GM19467 (cell line): ENCODE data around the gene TMEM161A.
"Not testable (repeated sequence)": the region's sequence is repeated elsewhere in the genome, so short reads cannot be mapped to it uniquely, and the experiment has no call there.

Source experiments
- ATAC-seq: cut with Tn5 transposase; IDR thresholded peaks from one replicate; pipeline ENCODE4 v1.9.1; 2021; ENCODE audit warnings: mild to moderate bottlenecking, moderate library complexity; ENCODE audit not compliant: unreplicated experiment

TMEM161A gene

DNA sequence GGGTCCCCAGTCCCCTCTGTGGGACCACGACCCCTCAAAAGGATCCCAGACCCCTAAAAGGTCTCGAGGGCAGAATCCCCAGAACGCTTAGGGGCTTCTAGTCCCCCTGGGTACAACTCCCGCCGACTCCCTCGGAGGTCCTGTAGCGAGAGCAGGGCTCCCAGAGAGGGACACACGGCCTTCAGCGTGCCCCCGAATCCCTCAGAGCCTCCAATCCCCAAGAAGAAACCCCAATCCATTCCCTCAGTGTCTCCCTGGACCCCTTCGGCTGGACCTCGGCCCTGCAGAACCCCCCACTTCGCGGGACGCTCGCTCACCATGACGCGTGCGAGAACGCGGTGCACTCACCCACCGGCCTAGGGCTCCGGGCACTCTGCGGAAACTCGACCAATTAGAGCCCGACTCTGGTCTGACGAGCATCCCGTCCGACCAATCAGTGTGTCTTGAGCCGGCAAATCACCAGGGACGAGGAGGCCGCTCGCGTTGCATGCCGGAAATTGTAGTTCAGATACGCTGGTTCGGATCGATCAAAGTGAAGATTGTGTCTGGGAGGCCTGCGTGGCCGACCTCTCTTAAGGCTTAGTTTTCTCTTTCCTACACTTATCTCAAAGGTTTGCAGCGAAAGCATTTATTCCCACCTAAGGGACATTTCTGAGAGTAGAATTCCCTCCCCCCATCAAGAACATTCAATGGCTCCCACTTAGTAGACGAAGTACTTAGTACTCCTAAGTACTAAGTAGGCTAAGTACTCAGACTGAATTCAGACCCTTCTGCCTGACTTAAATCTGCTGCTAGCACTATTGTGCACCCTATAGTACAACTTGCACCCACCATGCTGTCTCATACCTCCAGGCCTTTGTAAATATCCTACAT is at the start of gene TMEM161A:
TSS of gene TMEM161A (minus strand) at position 370 of the 873 bp plus-strand sequence. CDS start at position 320, 50 bp downstream.
- ATAC-seq = peak; percentile 98

DNA sequence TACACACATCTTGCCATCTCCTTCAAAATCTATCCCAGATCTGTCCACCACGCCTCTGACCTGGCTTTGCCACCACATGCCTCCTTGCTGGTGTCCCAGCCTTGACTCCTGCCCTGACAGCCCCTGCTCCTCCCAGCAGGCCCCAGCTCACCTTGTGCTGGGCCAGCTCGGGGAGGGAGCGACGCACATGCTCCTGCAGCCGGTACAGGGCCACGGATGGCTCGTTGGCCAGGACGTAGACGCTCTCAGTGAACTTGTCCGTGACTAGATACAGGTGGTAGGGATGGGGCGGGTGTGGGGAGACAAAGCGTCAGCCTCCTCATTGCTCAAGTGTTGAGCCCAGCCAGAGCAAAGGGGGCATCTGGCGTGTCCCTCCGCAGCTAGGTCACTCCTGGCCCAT is 48.5 kb upstream of the TMEM161A start:
- ATAC-seq = no peak

DNA sequence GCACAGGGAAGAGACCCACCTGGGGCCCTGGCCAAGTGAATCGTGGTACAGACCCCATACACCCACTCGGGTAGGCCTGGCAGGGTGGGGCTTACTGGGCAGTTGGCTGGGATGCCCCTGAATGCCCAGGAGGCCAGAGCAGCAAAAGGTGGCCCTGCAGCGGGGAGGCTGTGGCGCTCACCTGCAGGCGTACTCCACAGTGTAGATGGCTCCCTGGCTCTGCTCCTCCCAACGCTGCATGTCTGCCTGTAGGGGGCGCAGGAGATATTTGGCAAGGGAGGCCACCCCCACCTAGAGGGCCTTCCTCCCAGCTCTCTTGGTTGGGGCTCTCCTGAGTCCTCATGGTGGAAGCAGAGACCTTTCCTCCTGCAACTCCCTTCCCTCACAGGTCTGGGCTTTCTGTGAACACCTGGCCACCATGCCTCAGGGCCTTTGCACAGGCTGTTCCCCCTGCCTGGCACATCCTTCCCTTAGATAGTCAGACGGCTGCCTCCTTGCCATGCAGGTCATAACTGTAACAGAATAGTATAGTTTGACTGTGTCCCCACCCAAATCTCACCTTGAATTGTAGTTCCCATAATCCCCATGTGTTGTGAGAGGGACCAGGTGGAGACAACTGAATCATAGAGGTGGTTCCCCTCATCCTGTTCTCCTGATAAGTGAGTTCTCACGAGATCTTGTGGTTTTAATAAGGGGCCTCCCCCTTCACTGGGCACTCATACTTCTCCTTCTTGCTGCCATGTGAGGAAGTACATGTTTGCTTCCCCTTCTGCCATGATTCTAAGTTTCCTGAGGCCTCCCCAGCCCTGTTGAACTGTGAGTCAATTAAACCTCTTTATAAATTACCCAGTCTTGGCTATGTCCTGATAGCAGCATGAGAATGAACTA is 47.8 kb upstream of the TMEM161A start:
- ATAC-seq = no peak

DNA sequence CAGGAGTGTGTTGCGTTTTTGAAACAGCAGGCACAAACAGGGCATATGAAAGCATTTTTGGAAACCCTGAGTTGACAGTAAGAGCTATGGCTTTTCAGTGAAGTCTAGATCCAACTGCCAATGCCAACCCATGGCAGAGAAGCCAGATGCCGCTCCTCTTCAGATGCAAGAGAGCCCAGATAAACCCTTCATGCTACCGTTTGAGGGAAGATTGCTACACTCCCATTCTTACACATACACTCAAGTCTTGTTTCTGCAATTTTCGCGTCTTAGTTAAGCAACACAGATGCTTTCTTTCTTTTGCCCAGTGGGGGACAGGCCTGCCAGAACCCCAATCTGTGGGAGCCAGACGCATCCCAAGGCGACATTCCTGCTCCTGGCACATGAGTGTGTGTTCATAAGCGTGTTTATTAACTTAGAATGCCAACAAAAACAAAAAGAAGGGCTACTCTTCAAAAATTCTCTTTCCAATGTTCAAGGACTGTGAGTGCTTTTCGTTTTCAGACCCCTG is 43.3 kb upstream of the TMEM161A start:
- no peak for ATAC-seq

DNA sequence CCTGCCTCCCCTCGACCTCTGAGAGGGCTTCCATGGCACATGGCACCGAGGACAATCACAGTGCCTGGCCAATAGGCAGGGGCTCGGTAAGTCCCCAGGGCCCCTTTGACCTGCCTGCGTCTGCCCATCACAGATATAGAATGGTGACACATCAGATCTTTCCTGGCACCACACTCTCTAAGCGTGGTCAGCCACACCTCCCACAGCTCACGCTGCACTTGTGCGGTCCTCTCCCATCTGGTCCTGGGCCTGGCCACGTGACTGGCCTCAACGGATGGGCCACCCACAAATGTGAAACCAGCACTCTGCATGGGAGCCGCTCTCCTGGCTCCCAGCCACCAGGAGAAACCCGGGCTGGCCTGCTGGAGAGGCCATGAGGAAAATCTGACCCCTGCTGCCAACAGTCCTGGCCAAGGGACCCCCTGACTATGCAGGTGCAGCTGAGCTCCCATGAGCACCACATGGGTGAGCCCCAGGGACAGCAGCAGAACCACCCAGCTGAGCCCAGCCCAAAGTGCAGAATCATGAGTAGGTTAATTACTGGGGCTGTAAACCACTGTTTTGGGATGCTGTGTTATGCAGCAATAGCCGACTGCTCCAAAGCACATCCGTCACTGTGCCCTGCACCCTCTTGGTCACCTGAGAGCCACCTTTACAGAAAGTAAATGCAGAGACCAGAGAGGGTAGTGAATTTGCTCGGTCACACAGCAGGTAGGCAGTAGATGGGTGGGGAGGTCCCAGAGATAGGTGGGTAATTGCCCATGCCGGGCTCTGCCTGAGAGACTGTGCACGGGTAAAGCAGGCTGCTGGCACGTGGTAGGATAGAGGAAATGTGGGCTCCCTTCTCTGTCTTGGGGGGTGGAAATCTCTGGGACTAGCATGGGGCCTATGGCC is 41.5 kb upstream of the TMEM161A start:
- ATAC-seq = no peak

DNA sequence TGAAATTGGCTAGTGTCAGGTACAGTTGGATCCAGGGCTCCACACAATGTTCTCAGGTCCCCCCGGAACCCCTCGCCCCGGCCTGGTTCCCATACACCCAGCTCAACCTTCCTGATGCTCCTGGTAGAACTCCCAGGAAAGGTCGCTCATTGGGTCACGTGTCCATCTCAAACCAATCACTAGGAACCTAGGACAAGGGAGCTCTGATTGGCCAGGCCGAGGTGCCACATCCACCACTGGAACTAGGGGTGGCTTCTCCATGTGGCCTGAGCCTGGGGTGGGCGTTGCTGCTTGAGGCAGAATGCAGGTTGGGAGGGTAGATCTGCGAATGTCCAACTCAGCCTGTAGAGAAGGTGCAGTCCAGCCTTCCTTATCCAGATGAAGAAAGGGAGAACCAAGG is 38.7 kb upstream of the TMEM161A start:
- ATAC-seq = no peak

DNA sequence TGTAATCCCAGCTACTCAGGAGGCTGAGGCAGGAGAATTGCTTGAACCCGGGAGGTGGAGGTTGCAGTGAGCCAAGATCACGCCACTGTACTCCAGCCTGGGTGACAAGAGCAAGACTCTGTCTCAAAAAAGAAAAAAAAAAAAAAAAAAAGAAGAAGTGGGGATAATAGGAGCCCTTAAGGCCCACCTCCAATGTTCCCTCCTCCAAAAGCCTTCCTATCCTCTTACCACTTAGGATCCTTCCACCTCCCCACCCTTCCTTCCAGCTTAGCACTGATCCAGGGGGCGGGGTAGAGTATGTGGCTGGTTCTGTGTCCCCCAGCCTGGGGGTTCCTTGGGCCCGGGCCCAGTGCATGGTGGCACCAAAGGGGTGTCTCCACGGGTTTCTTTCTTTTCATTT is 35.0 kb upstream of the TMEM161A start:
- ATAC-seq = not testable (repeated sequence)

DNA sequence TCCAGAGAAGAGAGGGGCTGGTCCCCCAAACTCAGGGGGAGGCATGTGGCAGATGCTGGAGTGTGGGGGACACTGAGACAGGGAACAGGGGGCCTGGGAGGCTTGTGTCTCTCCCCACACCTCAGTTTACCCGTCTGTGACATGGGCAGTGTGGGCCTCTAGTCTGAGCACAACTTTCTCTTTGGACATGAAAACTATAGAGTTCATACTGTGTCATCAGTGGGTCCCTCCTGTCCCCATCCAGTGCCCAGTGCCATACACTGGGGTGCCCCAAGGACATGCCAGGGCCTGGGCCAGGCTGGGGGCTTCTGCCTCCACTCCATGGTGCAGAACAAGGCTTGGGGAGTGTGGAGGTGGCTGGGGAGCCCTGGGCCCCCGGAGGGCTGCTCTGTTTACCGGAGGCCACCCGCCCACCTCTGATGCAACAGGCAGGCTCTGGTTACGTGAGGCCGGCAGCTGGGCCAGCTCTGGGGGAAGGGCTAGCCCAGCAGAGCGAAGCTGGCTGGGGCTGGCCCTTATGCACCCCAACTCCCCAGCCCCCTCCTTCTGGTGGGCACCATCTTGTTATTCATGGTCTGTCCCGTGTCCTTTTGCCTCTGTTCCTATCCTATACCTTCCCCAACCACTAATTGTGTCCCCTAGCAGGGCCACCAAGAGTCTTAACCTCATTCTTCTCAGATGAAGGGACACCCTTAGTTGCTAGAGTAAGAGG is 33.7 kb upstream of the TMEM161A start:
- ATAC-seq = no peak

DNA sequence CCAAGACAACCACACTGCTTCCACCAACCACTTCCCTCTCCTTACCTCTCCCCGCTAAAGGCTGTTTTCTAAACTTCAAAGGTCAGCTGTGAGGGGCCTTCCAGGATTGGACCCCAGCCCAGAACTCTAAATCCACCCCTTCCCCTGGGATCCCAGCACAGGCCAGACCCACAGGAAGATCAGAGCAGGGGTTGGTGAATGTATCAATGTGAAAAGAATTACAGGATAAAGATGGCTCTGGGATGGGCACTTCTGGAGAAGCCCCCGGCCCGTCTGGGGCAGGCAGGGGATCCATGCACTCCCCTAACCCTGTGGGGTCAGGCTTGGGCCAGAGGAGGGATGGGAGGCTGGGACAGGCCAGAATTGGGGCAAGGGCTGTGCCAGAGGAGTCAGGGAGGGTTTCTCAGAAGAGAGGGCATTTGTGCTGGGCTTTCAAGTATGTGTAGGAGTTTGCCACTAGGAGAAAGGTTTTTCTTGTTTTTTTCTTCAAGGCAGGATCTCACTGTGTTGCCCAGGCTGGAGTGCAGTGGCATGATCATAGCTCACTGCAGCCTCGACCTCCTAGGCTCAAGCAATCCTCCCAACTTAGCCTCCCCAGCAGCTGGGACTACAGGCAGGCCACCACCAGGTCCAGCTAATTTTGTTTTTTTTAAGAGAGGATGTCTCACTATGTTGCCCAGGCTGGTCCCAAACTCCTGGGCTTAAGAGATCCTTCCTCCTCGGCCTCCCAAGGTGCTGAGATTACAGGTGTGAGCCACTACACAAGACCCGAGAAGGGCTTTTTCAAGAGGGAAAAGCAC is 32.8 kb upstream of the TMEM161A start:
- ATAC-seq = no peak

DNA sequence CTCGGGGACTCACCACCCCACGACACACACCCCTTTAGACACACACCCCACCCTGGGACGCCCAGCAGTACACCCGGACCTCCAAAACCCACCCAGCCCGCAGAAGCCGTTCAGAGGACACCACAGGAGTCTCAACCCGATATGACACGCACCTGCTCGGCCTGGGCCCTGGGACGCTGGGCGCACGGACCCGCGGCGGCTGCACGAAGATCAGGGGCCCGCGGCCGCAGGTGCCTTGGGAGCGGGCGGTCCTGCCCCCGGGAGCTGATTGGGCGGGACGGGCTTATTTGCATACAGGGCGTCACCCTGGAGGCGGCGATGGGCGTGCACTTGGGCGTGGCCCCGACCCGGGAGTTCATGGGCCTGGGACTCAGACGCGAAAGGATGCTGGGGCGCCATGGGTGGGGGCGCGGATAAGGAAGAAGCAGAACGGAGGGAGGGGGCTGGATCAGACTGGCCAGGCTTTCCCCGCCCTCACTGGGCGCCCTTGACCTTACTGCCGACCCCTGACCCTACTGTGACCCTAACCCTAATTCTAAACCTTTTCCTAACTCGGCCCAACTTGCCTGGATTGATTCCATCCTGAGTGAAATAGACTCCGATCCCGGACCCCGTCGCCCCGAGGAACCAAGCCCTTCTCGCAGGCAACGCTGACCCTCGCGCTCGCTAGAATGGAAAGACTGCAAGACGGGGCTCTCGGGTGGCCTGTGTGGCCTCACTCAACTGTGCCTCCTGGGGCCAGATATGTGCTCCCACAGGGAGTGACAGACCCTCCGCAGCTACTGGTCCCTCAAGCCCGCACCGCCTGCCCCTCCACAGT is 32.0 kb upstream of the TMEM161A start, which contains the start of gene MEF2B:
TSS of gene MEF2B (minus strand) at position 211 of the 820 bp plus-strand sequence. CDS start 19,528 bp downstream, outside the sequence.
- ATAC-seq = peak; percentile 77

DNA sequence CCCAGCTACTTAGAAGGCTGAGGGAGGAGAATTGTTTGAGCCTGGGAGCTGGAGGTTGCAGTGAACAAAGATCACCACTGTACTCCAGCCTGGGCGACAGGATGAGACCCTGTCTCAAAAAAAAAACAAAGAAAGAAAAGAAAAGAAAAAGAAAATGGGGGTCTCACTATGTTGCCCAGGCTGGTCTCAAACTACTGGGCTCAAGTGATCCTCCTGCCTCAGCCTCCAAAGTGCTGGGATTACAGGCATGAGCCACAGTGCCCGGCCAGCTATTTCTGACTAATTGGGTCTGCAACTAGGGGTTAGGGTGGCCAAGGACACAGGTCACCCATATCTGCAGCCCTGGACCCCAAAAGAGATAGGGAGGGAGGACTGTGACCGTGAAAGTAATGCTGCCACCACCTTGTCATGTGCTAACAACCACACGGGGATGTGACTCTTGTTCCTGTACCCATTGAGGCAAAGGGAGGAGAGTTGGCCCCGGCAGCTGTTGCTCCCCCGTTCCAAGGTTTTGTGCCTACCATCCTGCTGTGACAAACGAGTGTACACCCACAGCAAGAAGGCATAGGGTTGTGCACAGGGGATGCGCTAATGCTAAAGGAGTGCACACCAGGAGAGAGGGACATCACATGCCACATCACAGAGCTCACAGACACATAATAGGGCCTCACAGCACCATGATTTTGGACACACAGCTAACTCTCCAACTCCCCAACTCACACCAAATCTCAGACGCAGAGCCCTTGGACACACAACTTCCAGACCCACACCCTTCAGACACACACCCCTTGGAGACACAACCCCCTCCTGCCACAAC is 31.2 kb upstream of the TMEM161A start:
- ATAC-seq = no peak

DNA sequence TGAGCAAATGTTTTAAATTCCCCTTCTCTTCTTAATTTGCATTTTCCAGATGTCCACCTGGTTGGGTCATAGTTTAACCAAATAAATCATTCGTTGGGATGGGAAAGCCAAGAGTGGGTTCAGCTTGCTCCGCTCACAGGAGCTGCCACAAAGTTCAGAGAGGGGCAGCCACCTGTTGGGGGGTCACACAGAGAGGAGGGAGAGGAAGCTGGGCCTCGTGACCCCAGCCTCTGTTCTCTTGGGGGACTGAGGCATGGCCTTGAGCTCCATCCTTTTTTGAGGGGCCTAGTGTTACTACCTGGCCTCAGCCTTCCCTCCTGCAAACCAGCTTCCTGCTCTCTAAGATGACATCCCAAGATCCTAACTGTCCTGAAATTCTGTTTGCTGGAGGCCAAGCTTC is 29.3 kb upstream of the TMEM161A start:
- ATAC-seq = no peak

DNA sequence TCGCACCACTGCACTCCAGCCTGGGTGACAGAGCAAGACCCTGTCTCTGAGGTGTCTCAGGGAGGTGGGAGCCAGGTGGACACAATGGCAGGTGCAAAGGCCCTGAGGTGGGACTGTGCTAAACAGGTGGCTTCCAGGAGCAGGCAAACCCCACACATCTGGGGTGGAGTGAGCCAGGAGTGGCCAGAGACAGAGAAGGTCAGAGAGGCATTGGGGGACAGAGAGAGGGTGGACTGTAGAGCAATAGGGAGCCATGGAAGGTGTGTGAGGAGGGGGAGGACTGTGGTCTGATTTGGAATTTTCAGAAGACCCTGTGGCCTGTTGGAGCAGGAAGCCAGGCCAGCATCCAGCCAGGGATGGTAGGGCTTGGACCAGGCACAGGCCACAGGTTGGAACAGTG is 27.1 kb upstream of the TMEM161A start:
- ATAC-seq = no peak

DNA sequence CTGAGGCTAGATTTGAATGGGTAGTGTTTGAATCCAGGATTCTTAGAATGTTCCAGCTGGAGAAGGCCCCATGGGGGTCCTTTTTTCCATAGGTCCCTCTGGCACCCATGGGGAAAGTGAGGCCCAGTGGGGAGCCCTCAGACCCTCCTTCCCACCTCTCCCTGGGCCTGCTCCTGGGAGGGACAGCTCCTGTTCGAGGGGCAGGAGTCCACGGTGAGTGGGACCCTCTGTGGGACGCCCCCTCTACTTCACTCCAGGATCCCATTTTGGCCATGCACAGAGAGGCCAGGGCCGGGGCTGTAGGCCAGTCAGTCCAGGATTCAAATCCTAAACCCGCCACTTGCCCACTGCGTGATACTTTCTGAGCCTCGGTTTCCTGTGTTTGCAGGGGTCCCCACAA is 24.2 kb upstream of the TMEM161A start:
- no peak for ATAC-seq

DNA sequence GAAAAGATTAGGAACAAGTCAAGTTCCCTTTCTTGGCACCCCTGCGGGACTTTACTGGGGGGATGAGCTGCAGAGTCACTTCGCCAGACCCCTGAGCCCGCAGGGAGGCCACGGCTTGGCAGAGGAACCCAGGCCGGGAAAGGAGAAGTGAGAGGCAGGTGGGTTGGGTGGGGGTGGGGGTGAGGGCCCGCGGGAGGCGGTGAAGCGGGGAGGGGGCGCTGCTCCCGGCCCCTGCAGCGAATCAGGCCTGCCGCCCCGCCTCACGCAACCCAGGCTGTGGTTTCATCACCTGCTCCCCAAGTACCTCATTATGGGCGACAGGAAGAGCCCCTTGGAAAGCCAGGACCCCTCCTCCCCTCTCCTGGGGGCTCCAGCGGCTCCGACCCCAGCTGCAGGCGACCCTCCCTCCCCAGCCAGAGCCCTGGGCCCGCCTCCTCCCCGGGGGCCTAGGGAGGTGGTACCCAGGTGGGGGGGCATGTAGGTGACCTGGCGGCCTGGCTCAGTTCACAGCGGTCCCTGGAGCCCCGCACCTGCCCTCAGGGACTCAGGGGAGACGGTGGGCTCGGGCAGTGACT is 22.3 kb upstream of the TMEM161A start:
- no peak for ATAC-seq

DNA sequence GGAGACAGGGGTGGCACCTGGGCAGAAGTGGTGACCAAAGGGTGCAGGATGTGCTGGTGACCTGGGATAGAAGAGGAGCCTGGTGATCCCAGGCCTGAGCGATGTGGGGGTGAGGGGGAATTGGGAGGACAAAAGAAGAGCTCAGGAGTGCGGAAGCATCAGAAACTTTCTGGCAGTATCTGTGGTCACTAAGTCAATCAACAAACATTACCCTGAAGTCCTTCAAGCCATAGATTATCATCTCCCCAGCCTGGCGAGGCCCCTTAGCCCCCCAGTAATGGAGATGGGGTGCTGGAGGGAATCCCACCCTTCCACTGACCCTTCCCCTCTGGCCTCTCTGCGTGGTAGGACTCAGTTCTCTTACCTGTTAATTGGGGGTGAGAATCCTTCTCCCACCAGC is 21.3 kb upstream of the TMEM161A start:
- ATAC-seq = no peak

DNA sequence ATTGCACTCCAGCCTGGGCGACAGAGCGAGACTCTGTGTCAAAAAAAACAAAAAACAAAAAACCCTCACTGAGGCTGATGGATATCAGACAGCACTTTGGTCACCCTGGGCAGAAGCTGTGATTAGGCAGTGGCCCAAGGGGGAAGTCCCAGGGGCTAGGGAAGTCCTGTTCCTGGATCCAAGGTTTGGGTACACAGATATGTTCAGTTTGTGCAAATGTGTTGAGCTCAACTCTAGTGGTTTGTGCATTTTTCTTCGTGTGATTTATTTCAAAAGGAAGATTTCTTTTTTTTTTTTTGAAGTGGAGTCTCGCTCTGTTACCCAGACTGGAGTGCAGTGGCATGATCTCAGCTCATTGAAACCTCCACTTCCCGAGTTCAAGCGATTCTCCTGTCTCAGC is 19.5 kb upstream of the TMEM161A start:
- no peak for ATAC-seq
